Colonic mucosa (tissue), 4 donors: Measurements from ENCODE around the gene SORCS3. TPM values are rescaled to one million over a fixed set of nuclear protein-coding genes. Genes with fewer than 3 reads are reported as not detected.

ENCODE experiments used
- DNase-seq: peaks from one replicate; pipeline ENCODE4 v3.0.0-alpha.2; 2020
- H3K27ac ChIP-seq: fragments of 200-600 bp; one replicate; pipeline ENCODE4 v1.8.0; 2021
- H3K27me3 ChIP-seq: fragments of 200-600 bp; one replicate; pipeline ENCODE4 v1.8.0; 2021
- H3K36me3 ChIP-seq: fragments of 200-600 bp; one replicate; pipeline ENCODE4 v1.8.0; 2021
- H3K4me1 ChIP-seq: fragments of 200-600 bp; one replicate; pipeline ENCODE4 v1.8.0; 2021; ENCODE audit warnings: mild to moderate bottlenecking
- H3K4me3 ChIP-seq: fragments of 200-600 bp; one replicate; pipeline ENCODE4 v1.8.0; 2021
- H3K9ac ChIP-seq, 2 donors: one replicate each; pipeline ENCODE4 v1.7.0; 2013; ENCODE audit warnings: control low read depth in 2 of 2, low read depth in 2 of 2, low read length in 2 of 2
- H3K9me3 ChIP-seq: fragments of 200-600 bp; one replicate; pipeline ENCODE4 v1.8.0; 2021
- intact Hi-C: fragments of 100-400 bp; cut with DNase I; formaldehyde crosslinking; loops from one replicate; pipeline ENCODE4 v1.14.1; 2022
- total RNA-seq, 2 donors: library from RNA; stranded (reverse); fragmentation: NEBNext Ultra II Directional in 1 of 2; extraction: Animal tissue kit (Norgen Biotek cat#: 25700) in 1 of 2; gene quantifications; one replicate each; pipeline ENCODE4 v1.2.1, GENCODE V29; 2021
- TF ChIP-seq, protein P1 (sequence below): fragments of 200-600 bp; IDR thresholded peaks from one replicate; pipeline ENCODE4 v1.8.0; 2022; ENCODE audit warnings: antibody characterized with exemption, mild to moderate bottlenecking
- donor health status: healthy.
- donor health status: DM: no; HTN: no; CAD: no.
- donor health status: DM: no; HTN: no; CAD: no.

SORCS3 gene
- total RNA-seq, 2 donors from 2014 or later = 0.08 TPM; not detected in 1

- Histone ChIP-seq H3K27me3 (no peaks in the 10 kb centered on the region), H3K9ac (no peak overlapping the region), H3K36me3 (no peaks in the 10 kb centered on the region), H3K4me3 (no peak overlapping the region), H3K4me1 (no peaks in the 10 kb centered on the region), H3K27ac (no peak overlapping the region), H3K9me3 (no peaks in the 10 kb centered on the region)
- no peak for DNase-seq
- TF ChIP-seq, protein P1, sequence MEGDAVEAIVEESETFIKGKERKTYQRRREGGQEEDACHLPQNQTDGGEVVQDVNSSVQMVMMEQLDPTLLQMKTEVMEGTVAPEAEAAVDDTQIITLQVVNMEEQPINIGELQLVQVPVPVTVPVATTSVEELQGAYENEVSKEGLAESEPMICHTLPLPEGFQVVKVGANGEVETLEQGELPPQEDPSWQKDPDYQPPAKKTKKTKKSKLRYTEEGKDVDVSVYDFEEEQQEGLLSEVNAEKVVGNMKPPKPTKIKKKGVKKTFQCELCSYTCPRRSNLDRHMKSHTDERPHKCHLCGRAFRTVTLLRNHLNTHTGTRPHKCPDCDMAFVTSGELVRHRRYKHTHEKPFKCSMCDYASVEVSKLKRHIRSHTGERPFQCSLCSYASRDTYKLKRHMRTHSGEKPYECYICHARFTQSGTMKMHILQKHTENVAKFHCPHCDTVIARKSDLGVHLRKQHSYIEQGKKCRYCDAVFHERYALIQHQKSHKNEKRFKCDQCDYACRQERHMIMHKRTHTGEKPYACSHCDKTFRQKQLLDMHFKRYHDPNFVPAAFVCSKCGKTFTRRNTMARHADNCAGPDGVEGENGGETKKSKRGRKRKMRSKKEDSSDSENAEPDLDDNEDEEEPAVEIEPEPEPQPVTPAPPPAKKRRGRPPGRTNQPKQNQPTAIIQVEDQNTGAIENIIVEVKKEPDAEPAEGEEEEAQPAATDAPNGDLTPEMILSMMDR = no peak
- intact Hi-C loops = no loop called here
Observed at GRCh38 chr10:104907521-104907920, 266.4 kb downstream of the SORCS3 start.

GRCh38 chr10:104908581-104908980, 267.5 kb downstream of the SORCS3 start:
- Histone ChIP-seq H3K27me3 (no peaks in the 10 kb centered on the region), H3K4me3 (no peak overlapping the region), H3K4me1 (no peaks in the 10 kb centered on the region), H3K36me3 (no peaks in the 10 kb centered on the region), H3K9ac (no peak overlapping the region), H3K27ac (no peak overlapping the region), H3K9me3 (no peaks in the 10 kb centered on the region)
- TF ChIP-seq, protein P1 = no peak
- DNase-seq = no peak
- intact Hi-C loops = no loop called here

DNA sequence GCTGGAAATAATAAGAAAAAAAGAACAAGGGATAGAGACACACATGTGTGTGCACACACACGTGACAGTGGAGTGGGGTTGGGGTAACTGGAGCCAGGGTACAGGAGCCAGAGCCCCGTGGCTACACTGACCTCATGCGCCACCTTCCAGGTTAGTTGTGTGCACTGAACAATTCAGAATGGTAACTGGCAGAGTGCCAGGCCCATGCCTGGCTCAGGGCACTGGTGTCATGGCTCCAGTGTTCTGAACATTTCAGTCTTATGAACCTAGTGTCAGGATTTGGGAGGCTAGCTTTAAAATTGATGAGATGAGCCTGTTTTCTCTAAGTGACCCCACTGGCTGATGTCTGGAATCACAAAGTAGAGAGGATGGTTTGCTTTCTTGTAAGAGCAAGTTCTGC, 269.6 kb downstream of the SORCS3 start:
- no peak overlapping the region for H3K4me3 ChIP-seq
- no peak overlapping the region for H3K9ac ChIP-seq
- intact Hi-C loops = no loop called here
- TF ChIP-seq, protein P1 = no peak
- H3K36me3 ChIP-seq = no peaks in the 10 kb centered on the region
- H3K27ac ChIP-seq = no peak overlapping the region
- H3K27me3 ChIP-seq = no peaks in the 10 kb centered on the region
- H3K9me3 ChIP-seq = no peaks in the 10 kb centered on the region
- H3K4me1 ChIP-seq = no peaks in the 10 kb centered on the region
- DNase-seq = no peak

GRCh38 chr10:104913390-104913789, 272.3 kb downstream of the SORCS3 start:
- Histone ChIP-seq H3K36me3 (no peaks in the 10 kb centered on the region), H3K27me3 (no peaks in the 10 kb centered on the region), H3K27ac (no peak overlapping the region), H3K4me1 (no peaks in the 10 kb centered on the region), H3K9me3 (no peaks in the 10 kb centered on the region), H3K9ac (no peak overlapping the region), H3K4me3 (no peak overlapping the region)
- DNase-seq = no peak
- intact Hi-C loops = no loop called here
- TF ChIP-seq, protein P1 = no peak

GRCh38 chr10:104920476-104920875, 279.4 kb downstream of the SORCS3 start:
- Histone ChIP-seq H3K36me3 (no peaks in the 10 kb centered on the region), H3K27me3 (no peaks in the 10 kb centered on the region), H3K4me1 (no peaks in the 10 kb centered on the region), H3K4me3 (no peak overlapping the region), H3K9ac (no peak overlapping the region), H3K27ac (no peak overlapping the region), H3K9me3 (no peaks in the 10 kb centered on the region)
- TF ChIP-seq, protein P1 = no peak
- DNase-seq = no peak
- intact Hi-C loops = no loop called here

DNA sequence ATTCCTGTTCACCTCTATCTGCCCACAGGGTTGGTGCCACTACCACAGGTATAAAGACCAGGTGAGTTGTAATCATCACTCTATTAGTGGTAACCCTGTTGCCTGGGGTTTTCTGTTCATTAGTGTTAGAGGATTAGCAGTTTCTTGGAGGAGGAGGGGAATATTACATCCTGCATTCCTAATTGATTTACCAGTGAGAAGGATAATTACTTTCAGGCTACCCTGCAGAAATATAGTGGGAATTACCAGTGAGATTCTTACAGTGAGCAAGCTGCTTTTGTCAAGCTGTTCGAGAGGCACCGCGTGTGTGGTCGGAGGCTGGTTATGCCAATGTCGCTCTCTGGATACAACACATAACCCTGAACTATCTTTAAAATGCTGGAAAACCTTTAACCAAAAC, 280.7 kb downstream of the SORCS3 start:
- intact Hi-C loops = no loop called here
- Histone ChIP-seq H3K27ac (no peak overlapping the region), H3K4me1 (no peaks in the 10 kb centered on the region), H3K36me3 (no peaks in the 10 kb centered on the region), H3K4me3 (no peak overlapping the region), H3K27me3 (no peaks in the 10 kb centered on the region), H3K9ac (no peak overlapping the region), H3K9me3 (no peaks in the 10 kb centered on the region)
- no peak for DNase-seq
- TF ChIP-seq, protein P1 = no peak
